ENCODE measurements around the gene CHCHD6. TPM values are rescaled to one million over a fixed set of nuclear protein-coding genes. Genes with fewer than 3 reads are reported as not detected.

The CHCHD6 gene
- total RNA-seq, 4 donors from 2014 or later = 7.5 to 21.9 (median 16.3) TPM

DNA sequence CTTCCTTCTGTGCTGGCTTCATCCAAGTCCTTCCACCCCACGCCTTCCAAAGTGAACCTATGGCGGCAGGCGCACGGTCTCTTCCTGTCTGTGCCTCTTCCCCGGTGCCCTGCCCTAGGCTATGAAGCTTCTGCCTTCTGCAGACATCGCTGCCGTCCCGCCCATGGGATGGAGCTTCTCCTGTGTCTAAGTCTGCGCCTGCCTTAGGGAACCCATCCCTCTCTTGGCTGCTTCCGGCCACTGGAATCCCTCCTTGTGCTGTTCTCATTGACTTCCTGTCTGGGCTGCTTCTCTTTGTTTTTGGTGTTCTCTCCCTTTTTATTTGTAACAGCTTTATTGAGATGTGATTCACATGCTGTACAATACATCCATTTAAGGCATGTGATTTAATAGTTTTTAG lies 17.2 kb downstream of the CHCHD6 start:
- H3K27ac ChIP-seq = no peak overlapping the region

DNA sequence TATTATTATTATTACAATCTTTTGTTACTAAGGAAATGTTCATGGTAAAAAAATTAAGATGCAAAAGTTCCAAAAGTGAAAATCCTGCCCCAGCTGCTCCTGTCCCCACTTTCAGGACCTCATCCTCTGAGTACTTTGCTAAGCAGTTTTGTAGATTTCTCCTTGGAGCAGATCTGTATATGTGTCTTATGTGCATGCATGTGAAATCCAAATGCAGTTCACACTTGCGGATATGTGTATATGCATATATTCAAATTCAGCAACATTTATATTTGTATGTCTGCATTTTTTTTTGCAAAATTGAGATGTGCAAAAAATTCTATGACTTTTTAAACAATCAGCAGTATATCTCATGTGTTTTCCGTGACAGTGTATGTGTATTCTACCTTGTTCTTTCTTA lies 19.2 kb downstream of the CHCHD6 start:
- peaks cover 0 to 16% (median 0%) of the 10 kb centered on the region in 3 donors for H3K36me3 ChIP-seq
- no peaks in the 10 kb centered on the region for H3K4me1 ChIP-seq
- 93 to 98% methylated on average over 2 of the region's 2 CpGs for WGBS, 2 donors
- intact Hi-C loops (cut with DNase I) = no loop called here
- no peak for DNase-seq
- no peak overlapping the region for H3K4me3 ChIP-seq
- no peaks in the 10 kb centered on the region for H3K9me3 ChIP-seq
- no peaks in the 10 kb centered on the region for H3K27me3 ChIP-seq
- H3K27ac ChIP-seq = no peak overlapping the region
- TF ChIP-seq POLR2A (IDR thresholded peaks at IDR 0.05) (no peak), CTCF (IDR thresholded peaks at IDR 0.05) (no peak)

More for the DNA sequence above, 17.2 kb downstream of the CHCHD6 start:
- intact Hi-C loops (cut with DNase I) = no loop called here
- 86 to 92% methylated on average over 9 to 10 of the region's 10 CpGs for WGBS, 2 donors
- H3K4me1 ChIP-seq = no peaks in the 10 kb centered on the region
- no peak for DNase-seq
- no peaks in the 10 kb centered on the region for H3K9me3 ChIP-seq
- no peak for TF ChIP-seq CTCF (IDR thresholded peaks at IDR 0.05)
- TF ChIP-seq POLR2A (IDR thresholded peaks at IDR 0.05) = no peak
- no peaks in the 10 kb centered on the region for H3K27me3 ChIP-seq
- no peak overlapping the region for H3K4me3 ChIP-seq
- no peaks in the 10 kb centered on the region for H3K36me3 ChIP-seq

DNA sequence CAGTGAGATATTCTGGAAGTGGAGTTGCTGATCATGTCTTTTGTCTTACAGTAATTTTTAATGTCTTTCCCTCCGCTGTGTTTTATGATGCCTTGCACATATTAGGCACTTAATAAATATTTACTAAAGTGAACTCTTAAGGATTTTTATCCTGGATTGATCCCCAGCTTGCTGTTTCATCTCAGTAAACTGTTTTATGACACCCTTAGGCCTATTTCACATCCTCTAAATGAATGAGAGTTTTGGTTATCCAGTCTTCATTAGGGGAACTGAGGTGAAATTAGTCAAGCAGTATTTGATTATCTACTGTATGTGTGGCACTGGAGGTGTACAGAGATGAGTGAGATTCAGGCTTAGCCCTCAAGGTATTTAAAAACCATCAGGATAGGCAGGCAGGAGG lies 19.8 kb downstream of the CHCHD6 start:
- H3K27ac ChIP-seq = no peak overlapping the region
- H3K9me3 ChIP-seq = no peaks in the 10 kb centered on the region
- no peak for TF ChIP-seq POLR2A (IDR thresholded peaks at IDR 0.05)
- no peak for TF ChIP-seq CTCF (IDR thresholded peaks at IDR 0.05)
- intact Hi-C loops (cut with DNase I) = no loop called here
- H3K4me1 ChIP-seq = no peaks in the 10 kb centered on the region
- no peak for DNase-seq
- H3K27me3 ChIP-seq = no peaks in the 10 kb centered on the region
- peaks cover 0 to 21% (median 0%) of the 10 kb centered on the region in 3 donors for H3K36me3 ChIP-seq
- WGBS, 2 donors = 87 to 100% methylated on average over 1 of the region's 1 CpG
- no peak overlapping the region for H3K4me3 ChIP-seq

DNA sequence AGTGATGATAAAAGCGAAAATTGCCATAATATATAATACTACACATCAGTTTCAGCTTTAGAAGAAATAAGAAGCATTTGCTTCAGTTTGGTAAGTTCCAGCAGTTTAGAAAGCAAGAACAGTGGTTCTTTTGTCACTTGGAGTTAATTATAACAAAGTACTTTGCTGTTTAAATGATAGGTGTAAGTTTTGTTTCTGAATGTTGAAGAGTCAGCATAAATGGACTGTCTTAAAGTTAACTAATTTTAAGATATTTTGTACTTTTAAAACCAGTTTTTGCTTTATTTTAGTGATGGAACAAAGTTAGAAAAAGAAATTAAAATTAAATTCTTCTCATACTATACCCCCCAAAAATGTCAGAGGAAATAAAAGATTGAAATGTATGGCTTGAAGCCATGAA lies 24.6 kb downstream of the CHCHD6 start:
- no peak for DNase-seq
- no peak overlapping the region for H3K4me3 ChIP-seq
- H3K4me1 ChIP-seq = no peaks in the 10 kb centered on the region
- no peak overlapping the region for H3K27ac ChIP-seq
- 87 to 94% methylated on average over 1 of the region's 1 CpG for WGBS, 2 donors
- peaks cover 0 to 47% (median 0%) of the 10 kb centered on the region in 3 donors for H3K36me3 ChIP-seq
- no peaks in the 10 kb centered on the region for H3K9me3 ChIP-seq
- TF ChIP-seq POLR2A (IDR thresholded peaks at IDR 0.05) (no peak), CTCF (IDR thresholded peaks at IDR 0.05) (no peak)
- no peaks in the 10 kb centered on the region for H3K27me3 ChIP-seq
- intact Hi-C loops (cut with DNase I) = no loop called here

DNA sequence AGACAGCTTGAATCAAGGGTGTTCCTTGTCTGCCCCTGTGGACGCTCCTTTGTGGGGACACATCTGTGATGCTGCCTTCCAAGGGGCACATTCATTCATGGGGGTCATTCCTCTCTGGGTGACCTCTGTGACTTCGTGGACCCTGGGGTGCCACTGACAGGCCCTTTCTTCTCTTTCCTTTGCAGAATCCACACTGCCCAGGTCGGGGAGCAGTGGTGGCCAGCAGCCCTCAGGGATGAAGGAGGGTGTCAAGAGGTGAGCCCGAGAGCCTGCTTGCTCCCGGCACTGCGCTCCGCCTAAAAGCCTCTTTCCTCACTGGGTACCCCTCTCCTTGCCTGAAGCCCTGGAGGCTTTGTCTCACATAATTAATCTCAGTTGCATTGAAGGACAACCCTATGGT lies 26.3 kb downstream of the CHCHD6 start:
- peaks cover 0 to 64% (median 0%) of the 10 kb centered on the region in 3 donors for H3K36me3 ChIP-seq
- DNase-seq = no peak
- H3K27me3 ChIP-seq = no peaks in the 10 kb centered on the region
- no peaks in the 10 kb centered on the region for H3K9me3 ChIP-seq
- H3K27ac ChIP-seq = no peak overlapping the region
- intact Hi-C loops (cut with DNase I) = no loop called here
- TF ChIP-seq POLR2A (IDR thresholded peaks at IDR 0.05) = no peak
- no peak for TF ChIP-seq CTCF (IDR thresholded peaks at IDR 0.05)
- H3K4me1 ChIP-seq = no peaks in the 10 kb centered on the region
- 97% methylated on average over 5 of the region's 7 CpGs; no CpG with 5 or more reads in 1 of the 2 donors for WGBS, 2 donors
- no peak overlapping the region for H3K4me3 ChIP-seq
